HCT116 (cell line): ENCODE results near the gene PNISR. TPM values are rescaled to one million over a fixed set of nuclear protein-coding genes. Genes with fewer than 3 reads are reported as not detected.

Source experiments
- ATAC-seq: fragments of 200-7000 bp; cut with Tn5 transposase; 2 replicates; pipeline ENCODE4 v1.9.1; 2020; ENCODE audit warnings: mild to moderate bottlenecking, moderate library complexity
- BruUV-seq: library from RNA; stranded (reverse); fragments of 400-500 nt; replicated peaks from 2 replicates; lab custom pipeline; 2021; lab: Mats Ljungman, UMichigan
- CTCF ChIA-PET: fragments of 300-600 bp; sonication (Branson Sonifier 250); formaldehyde crosslinking; loops from one replicate; lab custom pipeline; 2021; ENCODE audit warnings: antibody characterized with exemption; lab: Charles Lee
- POLR2A ChIA-PET: fragments of 300-600, 350-600 bp; sonication (Branson Sonifier 250); formaldehyde crosslinking; loops from one replicate; lab custom pipeline; 2021; ENCODE audit warnings: antibody characterized with exemption; lab: Charles Lee
- RAD21 ChIA-PET, 2 experiments: fragments of 300-600 bp; sonication (Branson Sonifier 250); formaldehyde crosslinking; loops; one replicate each; lab custom pipeline; 2023; ENCODE audit warnings: low total read pairs in 2 of 2; ENCODE audit not compliant: uncharacterized antibody in 2 of 2, unreplicated experiment in 2 of 2, low non-redundant PET in 1 of 2; lab: Charles Lee
- DNase-seq: peaks from one replicate; pipeline ENCODE4 v3.0.0-alpha.2; 2010; ENCODE audit warnings: low read depth, low spot score
- H2AFZ ChIP-seq: fragments of 200-600 bp; shearing (Covaris generic), sonication (generic); 2 replicates; pipeline ENCODE4 v1.6.1; 2017; ENCODE audit warnings: low read depth, mixed run types, mixed read lengths, antibody characterized with exemption, low read length; ENCODE audit not compliant: poor library complexity, severe bottlenecking
- H3K27ac ChIP-seq: 2 replicates; pipeline ENCODE4 v1.5.1; 2012; ENCODE audit warnings: low read depth, low read length
- H3K27me3 ChIP-seq: fragments of 200-600 bp; sonication (generic); 2 replicates; pipeline ENCODE4 v1.6.1; 2016; ENCODE audit warnings: mixed run types, low read length, mixed read lengths; ENCODE audit not compliant: insufficient read depth
- H3K36me3 ChIP-seq, 2 experiments: fragments of 200-500 bp in 1 of 2; fragments of 200-600 bp in 1 of 2; sonication (Bioruptor generic) in 1 of 2; sonication (generic) in 1 of 2; 2 replicates each; pipeline versions ENCODE4 v1.5.1 to v1.6.1; 2014 to 2016; ENCODE audit warnings: low read length in 2 of 2, inconsistent platforms in 1 of 2, mixed read lengths in 1 of 2, mixed run types in 1 of 2; ENCODE audit not compliant: insufficient read depth in 2 of 2, control insufficient read depth in 1 of 2
- H3K4me1 ChIP-seq, 2 experiments: fragments of 200-600 bp in 1 of 2; sonication (generic) in 1 of 2; 2 replicates each; pipeline versions ENCODE4 v1.5.1 to v1.6.1; 2012 to 2017; ENCODE audit warnings: low read length in 2 of 2, inconsistent platforms in 1 of 2, mild to moderate bottlenecking in 1 of 2, mixed read lengths in 1 of 2, mixed run types in 1 of 2, moderate library complexity in 1 of 2; ENCODE audit not compliant: insufficient read depth in 2 of 2, control insufficient read depth in 1 of 2
- H3K4me2 ChIP-seq: fragments of 200-600 bp; sonication (generic); 2 replicates; pipeline ENCODE4 v1.6.1; 2017; ENCODE audit warnings: mixed run types, low read length, mixed read lengths
- H3K4me3 ChIP-seq, 2 experiments: fragments of 200-600 bp in 1 of 2; sonication (generic) in 1 of 2; replicated peaks in 1 of 2; 2 replicates each; pipeline ENCODE4 v1.5.1; 2011 to 2016; ENCODE audit warnings: low read length in 2 of 2, control low read depth in 1 of 2, low read depth in 1 of 2, mild to moderate bottlenecking in 1 of 2, mixed read lengths in 1 of 2, mixed run types in 1 of 2
- H3K79me2 ChIP-seq: fragments of 200-600 bp; sonication (generic); 2 replicates; pipeline ENCODE4 v1.6.1; 2017; ENCODE audit warnings: mild to moderate bottlenecking, mixed run types, low read length, moderate library complexity, mixed read lengths; ENCODE audit not compliant: insufficient read depth
- H3K9ac ChIP-seq: fragments of 200-600 bp; sonication (generic); 2 replicates; pipeline ENCODE4 v1.6.1; 2016; ENCODE audit warnings: low read length, mixed read lengths
- H3K9me2 ChIP-seq: fragments of 200-600 bp; sonication (generic), shearing (Covaris generic); 2 replicates; pipeline ENCODE4 v1.6.1; 2017; ENCODE audit warnings: mixed run types, mild to moderate bottlenecking, moderate library complexity; ENCODE audit not compliant: insufficient read depth
- H3K9me3 ChIP-seq, 2 experiments: fragments of 200-500 bp in 1 of 2; fragments of 200-600 bp in 1 of 2; sonication (Bioruptor generic) in 1 of 2; sonication (generic) in 1 of 2; 2 replicates each; pipeline ENCODE4 v1.6.1; 2014 to 2017; ENCODE audit warnings: low read length in 2 of 2, mixed read lengths in 2 of 2, inconsistent platforms in 1 of 2, low read depth in 1 of 2, mild to moderate bottlenecking in 1 of 2, mixed run types in 1 of 2, moderate library complexity in 1 of 2; ENCODE audit not compliant: control insufficient read depth in 1 of 2, insufficient read depth in 1 of 2
- H4K20me1 ChIP-seq: fragments of 200-600 bp; sonication (generic), shearing (Covaris generic); 2 replicates; pipeline ENCODE4 v1.6.1; 2017; ENCODE audit warnings: mixed run types, mild to moderate bottlenecking, moderate library complexity; ENCODE audit not compliant: insufficient read depth
- CBX3 ChIP-seq: IDR thresholded peaks from 2 replicates; pipeline ENCODE4 v1.6.1; 2012; ENCODE audit warnings: low read depth
- CEBPB ChIP-seq: IDR thresholded peaks from 2 replicates; pipeline ENCODE4 v1.6.1; 2012; ENCODE audit warnings: low read depth
- ELF1 ChIP-seq: IDR thresholded peaks from 2 replicates; pipeline ENCODE4 v1.6.1; 2012; ENCODE audit warnings: low read depth, borderline replicate concordance
- EZH2 ChIP-seq: fragments of 200-600 bp; sonication (generic); IDR thresholded peaks from 2 replicates; pipeline ENCODE4 v1.6.1; 2017; ENCODE audit warnings: antibody characterized with exemption, mixed run types
- JUND ChIP-seq: IDR thresholded peaks from 2 replicates; pipeline ENCODE4 v1.6.1; 2012
- MAX ChIP-seq: IDR thresholded peaks from 2 replicates; pipeline ENCODE4 v1.6.1; 2012
- RAD21 ChIP-seq: IDR thresholded peaks from 2 replicates; pipeline ENCODE4 v1.6.1; 2012; ENCODE audit warnings: low read depth, mild to moderate bottlenecking
- REST ChIP-seq: IDR thresholded peaks from 2 replicates; pipeline ENCODE4 v1.6.1; 2012; ENCODE audit warnings: low read depth
- SP1 ChIP-seq: IDR thresholded peaks from 2 replicates; pipeline ENCODE4 v1.6.1; 2012; ENCODE audit warnings: low read depth
- TCF7L2 ChIP-seq: IDR thresholded peaks from 2 replicates; pipeline ENCODE4 v1.7.0; 2011; ENCODE audit warnings: borderline replicate concordance, inconsistent platforms; ENCODE audit not compliant: insufficient read depth, insufficient read length; ENCODE audit errors: extremely low read depth
- ZFX ChIP-seq: fragments of 450-650 bp; IDR thresholded peaks from 2 replicates; pipeline ENCODE4 v1.6.1; 2017
- intact Hi-C: fragments of 100-400 bp; cut with micrococcal nuclease; formaldehyde crosslinking; loops from 2 replicates; pipeline ENCODE4 v1.10.0; 2022
- total RNA-seq: library from RNA; stranded (reverse); gene quantifications from one replicate; pipeline ENCODE4 v1.2.1, GENCODE V29; 2021; ENCODE audit not compliant: unreplicated experiment
- TF ChIP-seq, protein P1 (sequence below): IDR thresholded peaks from 2 replicates; pipeline ENCODE4 v1.6.1; 2011; ENCODE audit warnings: mild to moderate bottlenecking, low read length, moderate library complexity; ENCODE audit not compliant: insufficient replicate concordance; ENCODE audit errors: extremely low read depth

PNISR gene
- total RNA-seq, 1 experiment from 2014 or later = 97.1 TPM

DNA sequence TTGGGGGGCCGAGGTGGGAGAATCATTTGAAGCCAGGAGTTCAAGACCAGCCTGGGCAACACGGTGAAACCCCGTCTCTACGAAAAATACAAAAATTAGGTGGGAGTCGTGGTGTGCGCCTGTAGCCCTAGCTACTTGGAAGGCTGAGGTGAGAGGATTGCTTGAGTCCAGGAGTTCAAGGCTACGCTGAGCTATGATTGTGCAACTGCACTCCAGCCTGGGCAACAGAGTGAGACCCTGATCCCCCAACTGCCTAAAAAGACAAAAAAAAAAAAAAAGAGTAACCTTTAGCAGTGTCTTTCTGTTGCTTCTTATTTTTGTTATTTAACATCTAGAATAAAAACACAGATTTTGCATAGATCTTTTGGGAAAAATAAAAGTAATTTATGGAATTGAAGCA is 18.0 kb downstream of the PNISR start:
- Histone ChIP-seq H3K79me2 (peaks cover 48% of the 10 kb centered on the region), H3K27ac (no peak overlapping the region), H3K36me3 (peaks cover 60 to 64% of the 10 kb centered on the region in 2 experiments), H3K4me1 (no peaks in the 10 kb centered on the region), H3K9ac (no peak overlapping the region), H3K9me3 (no peaks in the 10 kb centered on the region), H2AFZ (no peak overlapping the region), H3K4me3 (no peak overlapping the region), H3K9me2 (no peaks in the 10 kb centered on the region), H3K27me3 (no peaks in the 10 kb centered on the region), H4K20me1 (no peaks in the 10 kb centered on the region), H3K4me2 (no peak overlapping the region)
- intact Hi-C loops = no loop called here
- TF ChIP-seq TCF7L2 (no peak), SP1 (no peak), ELF1 (no peak), EZH2 (no peak), RAD21 (no peak), REST (no peak), MAX (no peak), ZFX (no peak), JUND (no peak), CEBPB (no peak), CBX3 (no peak)
- TF ChIP-seq, protein P1, sequence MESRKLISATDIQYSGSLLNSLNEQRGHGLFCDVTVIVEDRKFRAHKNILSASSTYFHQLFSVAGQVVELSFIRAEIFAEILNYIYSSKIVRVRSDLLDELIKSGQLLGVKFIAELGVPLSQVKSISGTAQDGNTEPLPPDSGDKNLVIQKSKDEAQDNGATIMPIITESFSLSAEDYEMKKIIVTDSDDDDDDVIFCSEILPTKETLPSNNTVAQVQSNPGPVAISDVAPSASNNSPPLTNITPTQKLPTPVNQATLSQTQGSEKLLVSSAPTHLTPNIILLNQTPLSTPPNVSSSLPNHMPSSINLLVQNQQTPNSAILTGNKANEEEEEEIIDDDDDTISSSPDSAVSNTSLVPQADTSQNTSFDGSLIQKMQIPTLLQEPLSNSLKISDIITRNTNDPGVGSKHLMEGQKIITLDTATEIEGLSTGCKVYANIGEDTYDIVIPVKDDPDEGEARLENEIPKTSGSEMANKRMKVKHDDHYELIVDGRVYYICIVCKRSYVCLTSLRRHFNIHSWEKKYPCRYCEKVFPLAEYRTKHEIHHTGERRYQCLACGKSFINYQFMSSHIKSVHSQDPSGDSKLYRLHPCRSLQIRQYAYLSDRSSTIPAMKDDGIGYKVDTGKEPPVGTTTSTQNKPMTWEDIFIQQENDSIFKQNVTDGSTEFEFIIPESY = no peak
- RAD21 ChIA-PET = no interaction called here
- no TSS peak for BruUV-seq
- CTCF ChIA-PET = no interaction called here
- no peak for DNase-seq
- POLR2A ChIA-PET = interaction anchor here (0.7 kb wide), 1 partner anchor 13 kb away, joined by 5 read pairs; no protein-coding TSS in a partner anchor
- ATAC-seq = no peak
